Fibroblast of mammary gland (primary cell): ENCODE results near the gene LAMA2.

ENCODE experiments used
- DNase-seq: peaks from one replicate; pipeline ENCODE4 v3.0.0-alpha.2; 2010; ENCODE audit warnings: low read depth
- H3K4me3 ChIP-seq: 2 replicates; pipeline ENCODE4 v1.5.1; 2011; ENCODE audit warnings: low read depth, mild to moderate bottlenecking, low read length, moderate library complexity; ENCODE audit not compliant: control insufficient read depth
- CTCF ChIP-seq: conservative IDR thresholded peaks from 2 replicates; pipeline ENCODE4 v1.5.1; 2011; ENCODE audit warnings: low read depth, low read length, inconsistent platforms; ENCODE audit not compliant: control insufficient read depth, insufficient read depth

The LAMA2 gene

GRCh38 chr6:129364767-129365166, 481.8 kb downstream of the LAMA2 start:
- no peak for DNase-seq
- TF ChIP-seq CTCF = no peak

GRCh38 chr6:129368076-129368475, 485.1 kb downstream of the LAMA2 start:
- no peak for DNase-seq
- no peak for TF ChIP-seq CTCF
- no peak overlapping the region for H3K4me3 ChIP-seq

More at GRCh38 chr6:129364767-129365166, 481.8 kb downstream of the LAMA2 start:
- H3K4me3 ChIP-seq = no peak overlapping the region

- TF ChIP-seq CTCF = no peak
- no peak for DNase-seq
- no peak overlapping the region for H3K4me3 ChIP-seq
These were observed 486.0 kb downstream of the LAMA2 start for GRCh38 chr6:129368970-129369369.

- TF ChIP-seq CTCF = no peak
- no peak overlapping the region for H3K4me3 ChIP-seq
- DNase-seq = no peak
These were observed 486.8 kb downstream of the LAMA2 start for GRCh38 chr6:129369737-129370136.

GRCh38 chr6:129370268-129370916, 487.5 kb downstream of the LAMA2 start:
- peak; percentile 61 for DNase-seq
- no peak overlapping the region for H3K4me3 ChIP-seq
- peak; percentile 65 for TF ChIP-seq CTCF

GRCh38 chr6:129381885-129382284, 498.9 kb downstream of the LAMA2 start:
- no peak for DNase-seq
- H3K4me3 ChIP-seq = no peak overlapping the region
- no peak for TF ChIP-seq CTCF

- no peak overlapping the region for H3K4me3 ChIP-seq
- no peak for DNase-seq
- TF ChIP-seq CTCF = no peak
These were observed 500.0 kb downstream of the LAMA2 start for GRCh38 chr6:129382916-129383315.
